IPS-11a (cell line): Measurements from ENCODE around the gene PARP8.
"Not testable (repeated sequence)": the region's sequence is repeated elsewhere in the genome, so short reads cannot be mapped to it uniquely, and the experiment has no call there.

Experiments used
- H3K4me3 ChIP-seq: one replicate; pipeline ENCODE4 v1.5.1; 2013; ENCODE audit warnings: low read depth, low read length, control low read depth

PARP8 gene

GRCh38 chr5:50684721-50685120, 18.3 kb downstream of the PARP8 start:
- no peak overlapping the region for H3K4me3 ChIP-seq

- no peak overlapping the region for H3K4me3 ChIP-seq
Observed at GRCh38 chr5:50687548-50687947, 21.1 kb downstream of the PARP8 start.

- no peak overlapping the region for H3K4me3 ChIP-seq
Observed at GRCh38 chr5:50691399-50692016, 25.1 kb downstream of the PARP8 start.

GRCh38 chr5:50694027-50694590, 27.7 kb downstream of the PARP8 start:
- H3K4me3 ChIP-seq = no peak overlapping the region

GRCh38 chr5:50694626-50695025, 28.2 kb downstream of the PARP8 start:
- not testable (repeated sequence) for H3K4me3 ChIP-seq

GRCh38 chr5:50697739-50698138, 31.3 kb downstream of the PARP8 start:
- no peak overlapping the region for H3K4me3 ChIP-seq

- H3K4me3 ChIP-seq = no peak overlapping the region
Observed at GRCh38 chr5:50699737-50700136, 33.3 kb downstream of the PARP8 start.

- no peak overlapping the region for H3K4me3 ChIP-seq
Observed at GRCh38 chr5:50700706-50701105, 34.3 kb downstream of the PARP8 start.

- no peak overlapping the region for H3K4me3 ChIP-seq
Observed at GRCh38 chr5:50702615-50703366, 36.4 kb downstream of the PARP8 start.

GRCh38 chr5:50703367-50703666, 36.9 kb downstream of the PARP8 start:
- H3K4me3 ChIP-seq = no peak overlapping the region

GRCh38 chr5:50704730-50705129, 38.3 kb downstream of the PARP8 start:
- no peak overlapping the region for H3K4me3 ChIP-seq

GRCh38 chr5:50709471-50709870, 43.0 kb downstream of the PARP8 start:
- H3K4me3 ChIP-seq = no peak overlapping the region

- no peak overlapping the region for H3K4me3 ChIP-seq
Observed at GRCh38 chr5:50710838-50711237, 44.4 kb downstream of the PARP8 start.

GRCh38 chr5:50711280-50711679, 44.8 kb downstream of the PARP8 start:
- no peak overlapping the region for H3K4me3 ChIP-seq

GRCh38 chr5:50712479-50712878, 46.0 kb downstream of the PARP8 start:
- H3K4me3 ChIP-seq = no peak overlapping the region

- no peak overlapping the region for H3K4me3 ChIP-seq
Observed at GRCh38 chr5:50715001-50715400, 48.6 kb downstream of the PARP8 start.

GRCh38 chr5:50716134-50716533, 49.7 kb downstream of the PARP8 start:
- H3K4me3 ChIP-seq = no peak overlapping the region

- no peak overlapping the region for H3K4me3 ChIP-seq
Observed at GRCh38 chr5:50717651-50718050, 51.2 kb downstream of the PARP8 start.

GRCh38 chr5:50720061-50720710, 53.7 kb downstream of the PARP8 start:
- H3K4me3 ChIP-seq = no peak overlapping the region

GRCh38 chr5:50722223-50722622, 55.8 kb downstream of the PARP8 start:
- no peak overlapping the region for H3K4me3 ChIP-seq

GRCh38 chr5:50724262-50724661, 57.8 kb downstream of the PARP8 start:
- no peak overlapping the region for H3K4me3 ChIP-seq
